ENCODE measurements around the gene PTPRK. TPM values are rescaled to one million over a fixed set of nuclear protein-coding genes. Genes with fewer than 3 reads are reported as not detected.

Gene PTPRK
- total and polyA plus RNA-seq, 2 of the 13 experiments (the other 11 are each of a cell fraction or from before 2014, with no cell fraction given) = 43.6 to 98.3 TPM

GRCh38 chr6:128507337-128508310 lies 12.8 kb downstream of the PTPRK start:
- peak; percentile 91 for ATAC-seq
- Histone ChIP-seq H3K4me1 (ENCODE audit: insufficient read depth, low read length) (peaks cover 98% of the 10 kb centered on the region), H3K79me2 (ENCODE audit: insufficient read depth, low read length) (peaks cover 82% of the 10 kb centered on the region), H3K27me3 (ENCODE audit: control insufficient read depth in 1 of 2, insufficient read depth in 2 of 2, low read length in 2 of 2) (no peaks in the 10 kb centered on the region), H3K9me3 (ENCODE audit: low read length) (no peaks in the 10 kb centered on the region), H3K36me3 (replicated peaks in 1 of 2; ENCODE audit: control insufficient read depth in 1 of 2, insufficient read depth in 2 of 2, low read length in 2 of 2) (no peaks in the 10 kb centered on the region), H3K27ac (ENCODE audit: extremely low read length, insufficient read depth, low read length) (peak overlapping the region; percentile 98), H3K4me2 (ENCODE audit: low read depth, low read length) (peak overlapping the region; percentile 99), H3K4me3 (replicated peaks in 1 of 3; ENCODE audit: insufficient read depth in 1 of 3, low read depth in 2 of 3, low read length in 3 of 3) (peak overlapping the region; percentile 11 to 66 (median 55)), H3K9ac (ENCODE audit: insufficient read depth, low read depth, low read length) (peak overlapping the region; percentile 81), H4K20me1 (ENCODE audit: insufficient read depth, low read length) (no peaks in the 10 kb centered on the region), H2AFZ (ENCODE audit: low read length) (no peak overlapping the region)
- POLR2A ChIA-PET = interaction anchor here (0.6 to 4.6 kb wide), 7 partner anchors 10 to 445 kb away, joined by 3 to 134 read pairs (median 6); partner anchors contain the start of gene PTPRK
- CTCF ChIA-PET (ENCODE audit: low intra/inter-chr PET ratio, low total read pairs) = no interaction called here
- 4% methylated on average over 5 of the region's 5 CpGs for WGBS (ENCODE audit: low lambda C conversion rate)
- in situ Hi-C loops (cut with HindIII; ENCODE audit: extremely low pct_ligation_motif_present, low pct_unique_long_range_greater_than_20kb) = no loop called here
- peak; percentile 99 for DNase-seq (ENCODE audit: low spot score)
- intact Hi-C loops (cut with micrococcal nuclease; ENCODE audit: unreplicated experiment) = loop anchor here (1.0 to 5.0 kb wide), 2 partner anchors 11 to 40 kb away; no protein-coding TSS in a partner anchor
- BruUV-seq (replicated peaks) = TSS peak; percentile 98
- peak; percentile 73 for FAIRE-seq
- TF ChIP-seq ZBTB21 (CRISPR knock-in tag; IDR thresholded peaks at IDR 0.05) (no peak; the same call in 1 of the 2 replicates), CBX1 (IDR thresholded peaks at IDR 0.05; ENCODE audit: low read depth) (no peak), GATAD2A (CRISPR knock-in tag; IDR thresholded peaks at IDR 0.05) (peak; percentile 96), CCAR2 (optimal IDR thresholded peaks at IDR 0.05; ENCODE audit: low read depth, low read length) (peak; percentile 78), MXI1 (IDR thresholded peaks at IDR 0.05; ENCODE audit: borderline replicate concordance, low read depth, low read length) (peak; percentile 74; the same call in 2 of the 3 replicates), ZNF205 (CRISPR knock-in tag; IDR thresholded peaks at IDR 0.05) (peak; percentile 67; the same call in 1 of the 2 replicates), ZNF607 (CRISPR knock-in tag; IDR thresholded peaks at IDR 0.05; ENCODE audit: borderline replicate concordance) (peak; percentile 83; the same call in 1 of the 2 replicates), ZEB1 (IDR thresholded peaks at IDR 0.05; ENCODE audit: insufficient replicate concordance, low read depth) (no peak), PCBP1 (IDR thresholded peaks at IDR 0.05; ENCODE audit: borderline replicate concordance, low read depth, low read length) (no peak), KMT2A (CRISPR knock-in tag; IDR thresholded peaks at IDR 0.05) (peak; percentile 49; the same call in 1 of the 2 replicates), ZSCAN31 (CRISPR knock-in tag; IDR thresholded peaks at IDR 0.05; ENCODE audit: low read depth) (peak; percentile 82; the same call in 1 of the 2 replicates), ZC3H4 (CRISPR knock-in tag; IDR thresholded peaks at IDR 0.05; ENCODE audit: borderline replicate concordance) (no peak; the same call in 1 of the 2 replicates), AGO2 (optimal IDR thresholded peaks at IDR 0.05; ENCODE audit: low read depth, low read length) (no peak), RBM22 (optimal IDR thresholded peaks at IDR 0.05; ENCODE audit: low read length) (peak; percentile 89), ZNF143 (CRISPR knock-in tag; IDR thresholded peaks at IDR 0.05) (no peak), ZKSCAN8 (CRISPR knock-in tag; IDR thresholded peaks at IDR 0.05; ENCODE audit: borderline replicate concordance) (no peak; the same call in none of the 2 replicates), POLR2G (IDR thresholded peaks at IDR 0.05; ENCODE audit: low read depth, low read length) (peak; percentile 92), ZBTB4 (CRISPR knock-in tag; IDR thresholded peaks at IDR 0.05; ENCODE audit: borderline replicate concordance) (0 out of 2 replicates have a peak, but pooled peaks have one; percentile 33), EZH2 (conservative IDR thresholded peaks at IDR 0.05; ENCODE audit: low read depth, low read length) (no peak), E2F1 (CRISPR knock-in tag; IDR thresholded peaks at IDR 0.05) (no peak)

Measured in HepG2 (cell line).